Chondrocyte (in vitro differentiated cells): ENCODE results near the gene GLUD1. TPM values are rescaled to one million over a fixed set of nuclear protein-coding genes. Genes with fewer than 3 reads are reported as not detected.
"Not testable (repeated sequence)": the region's sequence is repeated elsewhere in the genome, so short reads cannot be mapped to it uniquely, and the experiment has no call there.

Source experiments
- DNase-seq: peaks from one replicate; pipeline ENCODE4 v3.0.0; 2021; ENCODE audit warnings: mixed read lengths, low spot score
- H3K27ac Mint-ChIP-seq: one replicate; pipeline ENCODE4 v1.8.0; 2021; ENCODE audit warnings: mild to moderate bottlenecking, moderate library complexity, mixed read lengths; ENCODE audit not compliant: unreplicated experiment
- H3K27me3 Mint-ChIP-seq: 2 replicates; pipeline ENCODE4 v1.8.0; 2021; ENCODE audit warnings: low read depth, mixed read lengths
- H3K36me3 Mint-ChIP-seq: 2 replicates; pipeline ENCODE4 v1.8.0; 2021; ENCODE audit warnings: low read depth, mixed read lengths
- H3K4me1 Mint-ChIP-seq: 2 replicates; pipeline ENCODE4 v1.8.0; 2021; ENCODE audit warnings: low read depth, mild to moderate bottlenecking, mixed read lengths
- H3K4me3 Mint-ChIP-seq: one replicate; pipeline ENCODE4 v1.8.0; 2021; ENCODE audit warnings: mild to moderate bottlenecking, moderate library complexity, mixed read lengths; ENCODE audit not compliant: unreplicated experiment
- H3K9me3 Mint-ChIP-seq: 2 replicates; pipeline ENCODE4 v1.8.0; 2021; ENCODE audit warnings: low read depth, mixed read lengths
- CTCF ChIP-seq: fragments of 200-600 bp; sonication (generic); IDR thresholded peaks from 2 replicates; pipeline ENCODE4 v1.5.0; 2021; ENCODE audit warnings: antibody characterized with exemption, mild to moderate bottlenecking, moderate library complexity
- total RNA-seq: library from RNA; stranded (reverse); gene quantifications from 3 replicates; pipeline ENCODE4 v1.2.1, GENCODE V29; 2021

The GLUD1 gene
- total RNA-seq, 1 donor from 2014 or later = 98.7 TPM

- no peak for TF ChIP-seq CTCF
- peaks cover 3% of the 10 kb centered on the region for H3K36me3 Mint-ChIP-seq
- no peaks in the 10 kb centered on the region for H3K9me3 Mint-ChIP-seq
- peak overlapping the region; percentile 93 for H3K4me3 Mint-ChIP-seq
- peak overlapping the region; percentile 95 for H3K27ac Mint-ChIP-seq
- H3K27me3 Mint-ChIP-seq = no peaks in the 10 kb centered on the region
- DNase-seq = no peak
- peaks cover 52% of the 10 kb centered on the region for H3K4me1 Mint-ChIP-seq
These were observed 1.6 kb downstream of the GLUD1 start for GRCh38 chr10:87092861-87093631.

GRCh38 chr10:87092376-87092860, 2.2 kb downstream of the GLUD1 start:
- no peak for TF ChIP-seq CTCF
- Mint-ChIP-seq H3K4me1 (peaks cover 52% of the 10 kb centered on the region), H3K4me3 (peak overlapping the region; percentile 93), H3K36me3 (peaks cover 1% of the 10 kb centered on the region), H3K27me3 (no peaks in the 10 kb centered on the region), H3K9me3 (no peaks in the 10 kb centered on the region), H3K27ac (peak overlapping the region; percentile 95)
- no peak for DNase-seq

DNA sequence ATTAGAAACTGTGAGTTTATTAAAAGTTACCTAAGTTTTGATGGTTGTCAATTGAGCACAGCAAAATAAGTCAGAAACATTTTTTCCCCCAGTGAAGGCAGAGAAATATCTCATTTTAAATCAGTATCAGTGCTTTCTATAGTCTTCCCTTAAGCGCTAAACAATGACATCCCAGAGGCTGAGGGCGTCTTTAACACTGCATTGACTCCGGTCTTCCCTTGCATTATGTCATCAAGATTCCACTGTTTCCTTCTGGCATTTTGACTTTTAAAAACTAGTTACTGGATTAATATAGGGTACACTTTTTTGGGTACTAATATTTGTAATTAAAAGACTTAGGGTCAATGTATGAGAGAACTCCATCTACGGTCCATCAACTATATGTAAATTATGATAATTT, 3.9 kb downstream of the GLUD1 start:
- H3K4me1 Mint-ChIP-seq = peaks cover 45% of the 10 kb centered on the region
- H3K36me3 Mint-ChIP-seq = peaks cover 1% of the 10 kb centered on the region
- H3K27ac Mint-ChIP-seq = no peak overlapping the region
- no peak for TF ChIP-seq CTCF
- no peak for DNase-seq
- no peaks in the 10 kb centered on the region for H3K9me3 Mint-ChIP-seq
- H3K4me3 Mint-ChIP-seq = no peak overlapping the region
- H3K27me3 Mint-ChIP-seq = no peaks in the 10 kb centered on the region

DNA sequence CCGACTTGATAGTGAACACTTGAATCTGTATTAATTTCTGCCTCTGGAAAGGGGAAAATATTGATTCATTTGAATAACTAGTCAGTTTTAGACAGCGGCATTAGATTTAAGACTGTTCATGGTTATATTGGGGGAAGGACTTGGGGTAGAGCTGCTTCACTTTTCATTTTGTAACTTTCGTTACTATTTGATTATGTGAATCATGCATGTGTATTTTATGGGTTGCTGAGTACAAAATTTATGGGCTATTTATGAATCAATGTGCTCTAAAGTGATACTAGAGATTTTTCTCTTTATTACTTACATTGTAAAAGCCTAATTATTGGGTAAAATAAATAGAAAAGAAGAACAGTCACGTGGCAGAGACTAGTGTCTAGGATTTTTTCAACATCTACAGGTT, 4.9 kb downstream of the GLUD1 start:
- Mint-ChIP-seq H3K27me3 (no peaks in the 10 kb centered on the region), H3K9me3 (no peaks in the 10 kb centered on the region), H3K4me1 (peaks cover 48% of the 10 kb centered on the region), H3K4me3 (no peak overlapping the region), H3K27ac (no peak overlapping the region), H3K36me3 (peaks cover 1% of the 10 kb centered on the region)
- no peak for DNase-seq
- no peak for TF ChIP-seq CTCF

- Mint-ChIP-seq H3K9me3 (no peaks in the 10 kb centered on the region), H3K4me3 (no peak overlapping the region), H3K27me3 (no peaks in the 10 kb centered on the region), H3K27ac (no peak overlapping the region), H3K36me3 (peaks cover 1% of the 10 kb centered on the region), H3K4me1 (peaks cover 45% of the 10 kb centered on the region)
- DNase-seq = no peak
- no peak for TF ChIP-seq CTCF
These were observed 9.1 kb downstream of the GLUD1 start for GRCh38 chr10:87085537-87085936.

DNA sequence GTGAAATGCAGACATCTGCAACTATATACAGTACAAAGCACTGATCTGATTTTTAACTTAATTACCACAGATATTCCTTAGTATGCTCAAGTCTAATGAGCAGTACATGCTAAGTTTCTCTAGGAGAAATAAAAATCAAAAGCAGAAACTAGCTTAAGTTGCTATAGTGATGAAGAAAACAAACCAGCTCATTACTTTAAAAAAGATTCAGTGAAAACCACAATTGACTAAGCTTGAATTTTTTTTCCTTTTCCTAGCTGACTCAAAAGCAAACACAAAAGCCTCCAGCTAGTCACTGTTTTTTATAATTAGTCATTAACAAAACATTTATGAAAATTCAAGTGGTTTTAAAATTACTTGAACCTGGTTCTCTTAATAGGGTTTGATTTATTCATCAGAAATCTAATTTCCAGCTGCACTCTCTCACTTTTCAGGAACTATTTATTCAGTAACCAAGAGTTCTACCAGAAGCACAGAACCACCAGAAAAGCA, 10.3 kb downstream of the GLUD1 start:
- DNase-seq = not testable (repeated sequence)

GRCh38 chr10:87083576-87084290, 10.9 kb downstream of the GLUD1 start:
- H3K36me3 Mint-ChIP-seq, H3K4me3 Mint-ChIP-seq, H3K27me3 Mint-ChIP-seq, H3K9me3 Mint-ChIP-seq, DNase-seq: not testable (repeated sequence)
- peaks cover 42% of the 10 kb centered on the region for H3K4me1 Mint-ChIP-seq
- H3K27ac Mint-ChIP-seq = peak overlapping the region; percentile 98

More for the DNA sequence above, 10.3 kb downstream of the GLUD1 start:
- H3K4me3 Mint-ChIP-seq = peak overlapping the region; percentile 5
- H3K27ac Mint-ChIP-seq = peak overlapping the region; percentile 98
- H3K36me3 Mint-ChIP-seq, H3K27me3 Mint-ChIP-seq, H3K9me3 Mint-ChIP-seq: not testable (repeated sequence)
- peaks cover 42% of the 10 kb centered on the region for H3K4me1 Mint-ChIP-seq
